Measurements from ENCODE around the gene RCC2. TPM values are rescaled to one million over a fixed set of nuclear protein-coding genes. Genes with fewer than 3 reads are reported as not detected.
"Not testable (repeated sequence)": the region's sequence is repeated elsewhere in the genome, so short reads cannot be mapped to it uniquely, and the experiment has no call there.

The RCC2 gene
- total RNA-seq, 2 donors from 2014 or later = 69.3 to 121 TPM

GRCh38 chr1:17472814-17473213, 33.3 kb upstream of the RCC2 start:
- no peaks in the 10 kb centered on the region for H3K4me1 ChIP-seq
- no peak for TF ChIP-seq CTCF (IDR thresholded peaks at IDR 0.05)
- intact Hi-C loops (cut with DNase I) = no loop called here
- no peak overlapping the region for H3K9ac ChIP-seq (ENCODE audit: low read depth in 2 of 2, low read length in 2 of 2)
- no peak overlapping the region for H3K4me3 ChIP-seq
- no peak overlapping the region for H3K27ac ChIP-seq
- no peaks in the 10 kb centered on the region for H3K27me3 ChIP-seq
- no peak for DNase-seq
- H3K9me3 ChIP-seq = no peaks in the 10 kb centered on the region
- H3K36me3 ChIP-seq = no peaks in the 10 kb centered on the region

DNA sequence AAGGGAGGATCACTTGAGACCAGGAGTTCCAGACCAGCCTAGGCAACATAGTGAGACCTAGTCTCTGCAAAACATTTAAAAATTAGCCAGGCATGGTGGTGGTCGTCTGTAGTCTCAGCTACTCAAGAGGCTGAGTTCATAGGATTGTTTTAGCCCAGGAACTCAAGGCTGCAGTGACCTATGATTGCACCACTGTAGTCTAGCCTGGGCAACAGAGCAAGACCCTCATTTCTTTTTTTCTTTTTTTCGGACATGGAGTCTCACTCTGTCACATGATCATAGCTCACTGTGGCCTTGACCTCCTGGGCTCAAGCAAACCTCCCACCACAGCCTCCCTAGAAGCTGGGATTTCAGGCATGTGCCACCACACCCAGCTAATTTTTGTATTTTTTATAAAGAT, 31.9 kb upstream of the RCC2 start:
- H3K9ac ChIP-seq (ENCODE audit: low read depth in 2 of 2, low read length in 2 of 2) = no peak overlapping the region
- H3K9me3 ChIP-seq = no peaks in the 10 kb centered on the region
- H3K27ac ChIP-seq = no peak overlapping the region
- H3K27me3 ChIP-seq = no peaks in the 10 kb centered on the region
- no peak overlapping the region for H3K4me3 ChIP-seq
- TF ChIP-seq CTCF (IDR thresholded peaks at IDR 0.05) = no peak
- H3K4me1 ChIP-seq = no peaks in the 10 kb centered on the region
- no peak for DNase-seq
- no peaks in the 10 kb centered on the region for H3K36me3 ChIP-seq
- intact Hi-C loops (cut with DNase I) = no loop called here

GRCh38 chr1:17470021-17470799, 30.7 kb upstream of the RCC2 start:
- no peak for DNase-seq
- no peaks in the 10 kb centered on the region for H3K9me3 ChIP-seq
- no peak overlapping the region for H3K4me3 ChIP-seq
- no peak for TF ChIP-seq CTCF (IDR thresholded peaks at IDR 0.05)
- no peak overlapping the region for H3K27ac ChIP-seq
- no peaks in the 10 kb centered on the region for H3K36me3 ChIP-seq
- no peaks in the 10 kb centered on the region for H3K4me1 ChIP-seq
- H3K9ac ChIP-seq (ENCODE audit: low read depth in 2 of 2, low read length in 2 of 2) = no peak overlapping the region
- no peaks in the 10 kb centered on the region for H3K27me3 ChIP-seq
- intact Hi-C loops (cut with DNase I) = no loop called here

GRCh38 chr1:17468357-17469265, 29.1 kb upstream of the RCC2 start:
- H3K4me1 ChIP-seq; H3K9ac ChIP-seq (ENCODE audit: low read depth in 2 of 2, low read length in 2 of 2); intact Hi-C loops (cut with DNase I); DNase-seq; H3K27ac ChIP-seq; H3K9me3 ChIP-seq; H3K4me3 ChIP-seq; H3K27me3 ChIP-seq; H3K36me3 ChIP-seq: not testable (repeated sequence)

GRCh38 chr1:17466359-17466758, 26.9 kb upstream of the RCC2 start:
- no peak for DNase-seq
- Histone ChIP-seq H3K27ac (no peak overlapping the region), H3K27me3 (no peaks in the 10 kb centered on the region), H3K9ac (ENCODE audit: low read depth in 2 of 2, low read length in 2 of 2) (no peak overlapping the region), H3K4me1 (no peaks in the 10 kb centered on the region), H3K36me3 (no peaks in the 10 kb centered on the region), H3K4me3 (no peak overlapping the region), H3K9me3 (no peaks in the 10 kb centered on the region)
- TF ChIP-seq CTCF (IDR thresholded peaks at IDR 0.05) = no peak
- intact Hi-C loops (cut with DNase I) = no loop called here
